ENCODE measurements around the gene SLC41A3.

Gene SLC41A3

DNA sequence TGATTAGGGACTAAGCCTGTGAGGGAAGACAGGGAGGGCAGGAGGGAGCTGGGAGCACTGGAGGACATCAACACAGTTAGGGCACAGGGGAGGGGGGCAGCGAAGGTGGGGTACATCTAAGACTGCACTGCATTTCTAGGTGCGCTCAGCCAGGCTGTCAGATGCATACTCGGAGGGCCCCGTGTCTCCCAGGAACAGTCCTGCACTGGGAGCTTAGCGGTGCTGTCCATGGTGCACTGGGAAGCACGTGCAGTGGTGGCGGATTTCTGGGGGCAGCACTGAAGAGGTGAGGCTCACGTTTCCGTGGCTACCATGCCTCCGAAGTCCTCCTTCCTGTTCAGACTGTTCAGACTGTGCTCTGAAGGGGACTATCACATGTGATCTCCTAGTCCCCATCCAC is 60.5 kb downstream of the SLC41A3 start:
- Histone ChIP-seq H3K27me3 (ENCODE audit: insufficient read depth, low read length) (no peaks in the 10 kb centered on the region), H3K4me3 (ENCODE audit: low read depth, low read length, poor library complexity, severe bottlenecking) (no peak overlapping the region), H3K9ac (ENCODE audit: low read length) (no peak overlapping the region), H4K20me1 (ENCODE audit: insufficient read depth, low read length) (no peaks in the 10 kb centered on the region), H3K27ac (ENCODE audit: low read depth, low read length, poor library complexity, severe bottlenecking) (no peak overlapping the region), H3K4me2 (ENCODE audit: low read length) (no peak overlapping the region), H3F3A (ENCODE audit: insufficient read depth, low read length) (no peaks in the 10 kb centered on the region), H3K4me1 (ENCODE audit: insufficient read depth, low read length, severe bottlenecking) (peaks cover 8% of the 10 kb centered on the region), H3K9me3 (ENCODE audit: low read length) (peaks cover 8% of the 10 kb centered on the region; the same call in 1 of the 2 replicates), H2AFZ (ENCODE audit: low read length) (no peak overlapping the region), H3K9me2 (ENCODE audit: low read depth, low read length) (no peaks in the 10 kb centered on the region), H3K79me2 (ENCODE audit: insufficient read depth, low read length) (no peaks in the 10 kb centered on the region), H3K36me3 (ENCODE audit: insufficient read depth, low read length) (no peaks in the 10 kb centered on the region; the same call in 1 of the 2 replicates)
- no peak for TF ChIP-seq EZH2 (IDR thresholded peaks at IDR 0.05; ENCODE audit: borderline replicate concordance, low read length)
- TF ChIP-seq, protein P1, sequence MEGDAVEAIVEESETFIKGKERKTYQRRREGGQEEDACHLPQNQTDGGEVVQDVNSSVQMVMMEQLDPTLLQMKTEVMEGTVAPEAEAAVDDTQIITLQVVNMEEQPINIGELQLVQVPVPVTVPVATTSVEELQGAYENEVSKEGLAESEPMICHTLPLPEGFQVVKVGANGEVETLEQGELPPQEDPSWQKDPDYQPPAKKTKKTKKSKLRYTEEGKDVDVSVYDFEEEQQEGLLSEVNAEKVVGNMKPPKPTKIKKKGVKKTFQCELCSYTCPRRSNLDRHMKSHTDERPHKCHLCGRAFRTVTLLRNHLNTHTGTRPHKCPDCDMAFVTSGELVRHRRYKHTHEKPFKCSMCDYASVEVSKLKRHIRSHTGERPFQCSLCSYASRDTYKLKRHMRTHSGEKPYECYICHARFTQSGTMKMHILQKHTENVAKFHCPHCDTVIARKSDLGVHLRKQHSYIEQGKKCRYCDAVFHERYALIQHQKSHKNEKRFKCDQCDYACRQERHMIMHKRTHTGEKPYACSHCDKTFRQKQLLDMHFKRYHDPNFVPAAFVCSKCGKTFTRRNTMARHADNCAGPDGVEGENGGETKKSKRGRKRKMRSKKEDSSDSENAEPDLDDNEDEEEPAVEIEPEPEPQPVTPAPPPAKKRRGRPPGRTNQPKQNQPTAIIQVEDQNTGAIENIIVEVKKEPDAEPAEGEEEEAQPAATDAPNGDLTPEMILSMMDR (IDR thresholded peaks at IDR 0.05; ENCODE audit: low read length): no peak

- Histone ChIP-seq H3K36me3 (ENCODE audit: insufficient read depth, low read length) (no peaks in the 10 kb centered on the region; the same call in 1 of the 2 replicates), H3K27ac (ENCODE audit: low read depth, low read length, poor library complexity, severe bottlenecking) (no peak overlapping the region), H4K20me1 (ENCODE audit: insufficient read depth, low read length) (no peaks in the 10 kb centered on the region), H3K4me3 (ENCODE audit: low read depth, low read length, poor library complexity, severe bottlenecking) (no peak overlapping the region), H3F3A (ENCODE audit: insufficient read depth, low read length) (no peaks in the 10 kb centered on the region), H3K4me2 (ENCODE audit: low read length) (no peak overlapping the region), H3K4me1 (ENCODE audit: insufficient read depth, low read length, severe bottlenecking) (peaks cover 8% of the 10 kb centered on the region), H3K9me3 (ENCODE audit: low read length) (0 out of 2 replicates have a peak, but pooled peaks cover 2% of the 10 kb centered on the region), H3K9me2 (ENCODE audit: low read depth, low read length) (no peaks in the 10 kb centered on the region), H3K9ac (ENCODE audit: low read length) (no peak overlapping the region), H3K79me2 (ENCODE audit: insufficient read depth, low read length) (no peaks in the 10 kb centered on the region), H2AFZ (ENCODE audit: low read length) (no peak overlapping the region), H3K27me3 (ENCODE audit: insufficient read depth, low read length) (no peaks in the 10 kb centered on the region)
- TF ChIP-seq EZH2 (IDR thresholded peaks at IDR 0.05; ENCODE audit: borderline replicate concordance, low read length): no peak
- TF ChIP-seq, protein P1 (IDR thresholded peaks at IDR 0.05; ENCODE audit: low read length): no peak
These were observed 61.1 kb downstream of the SLC41A3 start for GRCh38 chr3:126022741-126023359.

- no peak overlapping the region for H3K4me2 ChIP-seq (ENCODE audit: low read length)
These were observed 62.2 kb downstream of the SLC41A3 start for GRCh38 chr3:126021702-126022101.

More at GRCh38 chr3:126021702-126022101, 62.2 kb downstream of the SLC41A3 start:
- no peaks in the 10 kb centered on the region for H3K79me2 ChIP-seq (ENCODE audit: insufficient read depth, low read length)
- no peak overlapping the region for H2AFZ ChIP-seq (ENCODE audit: low read length)
- no peaks in the 10 kb centered on the region for H3K9me3 ChIP-seq (ENCODE audit: low read length)
- no peaks in the 10 kb centered on the region for H3K36me3 ChIP-seq (ENCODE audit: insufficient read depth, low read length)
- H3K27me3 ChIP-seq (ENCODE audit: insufficient read depth, low read length): no peaks in the 10 kb centered on the region
- H3K9ac ChIP-seq (ENCODE audit: low read length): no peak overlapping the region
- H3K4me3 ChIP-seq (ENCODE audit: low read depth, low read length, poor library complexity, severe bottlenecking): no peak overlapping the region
- no peak overlapping the region for H3K27ac ChIP-seq (ENCODE audit: low read depth, low read length, poor library complexity, severe bottlenecking)
- no peaks in the 10 kb centered on the region for H3K9me2 ChIP-seq (ENCODE audit: low read depth, low read length)
- H3K4me1 ChIP-seq (ENCODE audit: insufficient read depth, low read length, severe bottlenecking): peaks cover 8% of the 10 kb centered on the region
- no peak for TF ChIP-seq EZH2 (IDR thresholded peaks at IDR 0.05; ENCODE audit: borderline replicate concordance, low read length)
- TF ChIP-seq, protein P1 (IDR thresholded peaks at IDR 0.05; ENCODE audit: low read length): no peak
- no peaks in the 10 kb centered on the region for H4K20me1 ChIP-seq (ENCODE audit: insufficient read depth, low read length)
- H3F3A ChIP-seq (ENCODE audit: insufficient read depth, low read length): no peaks in the 10 kb centered on the region
